Endodermal cell (in vitro differentiated cells): ENCODE data around the gene SLC11A1. TPM values are rescaled to one million over a fixed set of nuclear protein-coding genes. Genes with fewer than 3 reads are reported as not detected.

ENCODE experiments used
- DNase-seq: peaks from one replicate; pipeline ENCODE4 v3.0.0-alpha.2; 2017
- H3K27ac ChIP-seq: 2 replicates; pipeline ENCODE4 v1.5.1; 2013; ENCODE audit warnings: mild to moderate bottlenecking, low read depth, low read length, moderate library complexity
- H3K27me3 ChIP-seq: 2 replicates; pipeline ENCODE4 v1.6.1; 2013; ENCODE audit warnings: mild to moderate bottlenecking, low read length, moderate library complexity; ENCODE audit not compliant: insufficient read depth, control insufficient read depth, poor library complexity, severe bottlenecking
- H3K36me3 ChIP-seq: 2 replicates; pipeline ENCODE4 v1.7.0; 2013; ENCODE audit warnings: mild to moderate bottlenecking, low read length, moderate library complexity; ENCODE audit not compliant: control insufficient read depth, insufficient read depth
- H3K4me1 ChIP-seq: one replicate; pipeline ENCODE4 v1.7.0; 2013; ENCODE audit warnings: low read length; ENCODE audit not compliant: control insufficient read depth, insufficient read depth
- H3K4me3 ChIP-seq: 2 replicates; pipeline ENCODE4 v1.5.1; 2013; ENCODE audit warnings: mild to moderate bottlenecking, low read length, moderate library complexity
- H3K9ac ChIP-seq: 2 replicates; pipeline ENCODE4 v1.6.1; 2013; ENCODE audit warnings: mild to moderate bottlenecking, low read length, moderate library complexity; ENCODE audit not compliant: poor library complexity, severe bottlenecking; ENCODE audit errors: extremely low read depth
- H3K9me3 ChIP-seq: 2 replicates; pipeline ENCODE4 v1.6.1; 2013; ENCODE audit warnings: mild to moderate bottlenecking, low read length, moderate library complexity; ENCODE audit not compliant: control insufficient read depth
- H3K27ac Mint-ChIP-seq: 2 replicates; pipeline ENCODE4 v1.8.0; 2020; ENCODE audit warnings: mixed read lengths
- H3K27me3 Mint-ChIP-seq: 2 replicates; pipeline ENCODE4 v1.8.0; 2021; ENCODE audit warnings: mild to moderate bottlenecking, mixed read lengths; ENCODE audit not compliant: insufficient read depth
- H3K36me3 Mint-ChIP-seq: 2 replicates; pipeline ENCODE4 v1.8.0; 2020; ENCODE audit warnings: low read depth, mixed read lengths
- H3K4me1 Mint-ChIP-seq: 2 replicates; pipeline ENCODE4 v1.8.0; 2020; ENCODE audit warnings: mixed read lengths
- H3K4me3 Mint-ChIP-seq: 2 replicates; pipeline ENCODE4 v1.8.0; 2020; ENCODE audit warnings: mild to moderate bottlenecking, moderate library complexity, mixed read lengths
- H3K9me3 Mint-ChIP-seq: 2 replicates; pipeline ENCODE4 v1.8.0; 2020; ENCODE audit warnings: mild to moderate bottlenecking, mixed read lengths
- WGBS, 2 experiments: methylation state at CpG; one replicate each; pipeline versions ENCODE4 v1.1.5 to v1.1.7; 2013; ENCODE audit warnings: missing lambda C conversion rate in 2 of 2, mixed read lengths in 1 of 2; ENCODE audit not compliant: insufficient coverage in 1 of 2, insufficient read length in 1 of 2; 5-methylcytosine and 5-hydroxymethylcytosine counted together
- total RNA-seq, 2 donors: library from RNA; stranded (reverse); fragmentation: NEBNext Ultra II Directional in 1 of 2; extraction: Animal tissue kit (Norgen Biotek cat#: 25700) in 1 of 2; gene quantifications; 2 replicates in 1 of 2; 3 replicates in 1 of 2; pipeline ENCODE4 v1.2.1, GENCODE V29; 2021
- TF ChIP-seq, protein P1 (sequence below): fragments of 200-600 bp; sonication (generic); conservative IDR thresholded peaks from 2 replicates; pipeline ENCODE4 v1.5.0; 2021; ENCODE audit warnings: antibody characterized with exemption, mild to moderate bottlenecking

The SLC11A1 gene
- total RNA-seq, 2 donors from 2014 or later, result 0.09 TPM; not detected in 1

DNA sequence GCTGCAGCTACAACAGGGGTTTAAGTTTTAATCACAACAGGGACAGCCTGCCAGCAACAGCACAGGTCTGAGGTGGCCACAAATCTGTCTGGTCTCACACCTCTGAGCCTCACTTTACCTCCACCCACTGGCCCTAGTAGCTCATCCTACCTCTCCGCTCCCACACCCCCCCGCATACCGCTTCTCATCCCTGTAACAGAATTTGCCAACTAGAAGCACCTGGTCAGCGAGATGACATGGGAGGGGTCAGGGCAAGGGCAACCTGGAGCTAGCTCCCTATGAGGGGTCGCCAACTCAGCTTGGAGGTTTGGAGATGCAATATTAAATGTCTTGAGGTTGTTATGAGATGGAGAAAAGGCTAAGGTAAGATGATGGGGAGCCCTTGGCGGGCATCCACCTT, 17.9 kb upstream of the SLC11A1 start:
- Histone ChIP-seq H3K27ac (no peak overlapping the region), H3K36me3 (no peaks in the 10 kb centered on the region), H3K9ac (no peak overlapping the region), H3K27me3 (no peaks in the 10 kb centered on the region), H3K4me1 (peaks cover 3% of the 10 kb centered on the region), H3K4me3 (no peak overlapping the region), H3K9me3 (no peaks in the 10 kb centered on the region)
- Mint-ChIP-seq H3K9me3 (no peaks in the 10 kb centered on the region), H3K4me3 (no peak overlapping the region), H3K27me3 (peaks cover 6% of the 10 kb centered on the region), H3K4me1 (peaks cover 8% of the 10 kb centered on the region), H3K36me3 (no peaks in the 10 kb centered on the region), H3K27ac (no peak overlapping the region)
- TF ChIP-seq, protein P1, sequence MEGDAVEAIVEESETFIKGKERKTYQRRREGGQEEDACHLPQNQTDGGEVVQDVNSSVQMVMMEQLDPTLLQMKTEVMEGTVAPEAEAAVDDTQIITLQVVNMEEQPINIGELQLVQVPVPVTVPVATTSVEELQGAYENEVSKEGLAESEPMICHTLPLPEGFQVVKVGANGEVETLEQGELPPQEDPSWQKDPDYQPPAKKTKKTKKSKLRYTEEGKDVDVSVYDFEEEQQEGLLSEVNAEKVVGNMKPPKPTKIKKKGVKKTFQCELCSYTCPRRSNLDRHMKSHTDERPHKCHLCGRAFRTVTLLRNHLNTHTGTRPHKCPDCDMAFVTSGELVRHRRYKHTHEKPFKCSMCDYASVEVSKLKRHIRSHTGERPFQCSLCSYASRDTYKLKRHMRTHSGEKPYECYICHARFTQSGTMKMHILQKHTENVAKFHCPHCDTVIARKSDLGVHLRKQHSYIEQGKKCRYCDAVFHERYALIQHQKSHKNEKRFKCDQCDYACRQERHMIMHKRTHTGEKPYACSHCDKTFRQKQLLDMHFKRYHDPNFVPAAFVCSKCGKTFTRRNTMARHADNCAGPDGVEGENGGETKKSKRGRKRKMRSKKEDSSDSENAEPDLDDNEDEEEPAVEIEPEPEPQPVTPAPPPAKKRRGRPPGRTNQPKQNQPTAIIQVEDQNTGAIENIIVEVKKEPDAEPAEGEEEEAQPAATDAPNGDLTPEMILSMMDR, result no peak
- 89 to 90% methylated on average over 2 to 6 of the region's 6 CpGs for WGBS, 2 experiments
- DNase-seq, result no peak

DNA sequence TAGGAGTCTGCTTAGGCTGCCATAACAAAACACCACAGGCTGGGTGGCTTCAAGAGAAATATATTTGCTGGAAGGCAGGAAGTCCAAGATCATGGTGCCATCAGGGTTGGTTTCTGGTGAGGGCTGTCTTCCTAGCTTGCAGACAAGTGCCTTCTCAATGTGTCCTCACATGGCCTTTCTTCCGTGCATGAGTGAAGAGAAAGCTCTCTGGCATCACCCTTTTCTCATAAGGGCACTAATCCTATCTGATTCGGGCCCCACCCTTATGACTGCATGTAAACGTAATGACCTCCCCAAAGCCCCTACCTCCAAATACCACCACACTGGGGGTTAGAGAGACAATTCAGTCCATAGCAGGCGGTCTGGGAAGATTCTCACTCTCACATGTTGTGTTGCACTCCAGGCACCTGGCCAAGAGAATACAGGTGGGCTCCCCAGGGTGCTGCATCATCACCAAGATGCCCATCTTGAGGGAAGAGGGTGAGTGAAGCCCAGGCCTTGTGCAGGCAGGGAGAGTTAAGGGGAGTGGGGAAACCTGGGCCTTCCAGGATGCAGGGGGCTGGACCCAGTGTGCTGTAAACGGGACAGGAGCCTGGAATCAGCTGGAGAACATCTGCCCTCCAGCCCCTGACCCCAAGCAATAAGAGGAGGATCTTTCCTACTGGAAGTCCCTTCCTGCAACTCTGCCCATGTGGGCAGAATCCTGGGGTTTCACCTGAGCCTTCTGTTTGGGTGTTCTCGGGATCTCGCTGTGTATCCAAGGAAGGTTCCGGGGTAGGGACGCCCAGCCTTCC, 15.3 kb upstream of the SLC11A1 start:
- peak overlapping the region; percentile 66 for H3K27ac Mint-ChIP-seq
- DNase-seq, result no peak

DNA sequence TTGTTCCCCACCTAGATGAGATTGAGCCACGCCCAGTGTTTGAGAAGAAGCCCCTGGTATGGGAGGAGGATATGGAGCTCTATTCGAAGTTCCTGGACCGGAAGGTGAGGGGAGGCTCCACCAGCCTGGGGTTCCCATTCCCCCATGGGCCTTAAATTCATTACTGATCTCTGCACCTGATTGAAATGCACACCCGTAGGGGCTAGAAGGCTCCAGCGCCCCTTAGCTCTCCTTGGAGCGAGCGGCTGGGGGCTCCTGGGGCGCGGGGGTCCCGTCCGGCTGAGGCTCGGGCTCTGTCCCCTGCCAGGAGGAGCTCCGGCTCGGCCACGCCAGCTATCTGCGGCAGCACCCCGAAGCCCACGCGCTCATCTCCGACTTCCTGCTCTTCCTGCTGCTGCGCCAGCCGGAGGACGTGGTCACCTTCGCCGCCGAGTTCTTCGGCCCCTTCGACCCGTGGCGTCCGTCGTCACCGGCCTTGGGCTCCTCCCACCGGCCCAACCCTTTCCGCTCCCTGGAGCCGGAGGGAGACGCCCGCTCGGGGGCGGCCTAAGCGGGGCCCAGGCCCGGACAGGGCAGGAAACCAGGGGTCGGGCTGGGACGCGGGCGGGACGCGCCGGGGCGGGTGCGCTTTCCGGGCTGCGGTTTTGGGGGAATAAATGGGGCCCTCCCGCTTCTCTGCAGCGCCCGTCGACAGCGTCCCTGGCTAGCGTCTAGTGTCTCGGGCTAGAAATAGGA, 14.5 kb upstream of the SLC11A1 start:
- peak overlapping the region; percentile 78 for H3K4me3 ChIP-seq
- H3K27ac ChIP-seq, result no peak overlapping the region
- Mint-ChIP-seq H3K27ac (peak overlapping the region; percentile 70), H3K9me3 (no peaks in the 10 kb centered on the region), H3K4me3 (peak overlapping the region; percentile 69), H3K27me3 (peaks cover 11% of the 10 kb centered on the region), H3K4me1 (no peaks in the 10 kb centered on the region), H3K36me3 (no peaks in the 10 kb centered on the region)
- DNase-seq, result peak; percentile 94
- H3K36me3 ChIP-seq, result no peaks in the 10 kb centered on the region
- H3K9ac ChIP-seq, result peak overlapping the region; percentile 41
- H3K9me3 ChIP-seq, result no peaks in the 10 kb centered on the region
- H3K27me3 ChIP-seq, result no peaks in the 10 kb centered on the region
- 14 to 15% methylated on average over 15 to 60 of the region's 60 CpGs for WGBS, 2 experiments
- TF ChIP-seq, protein P1, result no peak
- H3K4me1 ChIP-seq, result no peaks in the 10 kb centered on the region

More for the DNA sequence above, 15.3 kb upstream of the SLC11A1 start:
- H3K36me3 Mint-ChIP-seq, result no peaks in the 10 kb centered on the region
- H3K9me3 Mint-ChIP-seq, result no peaks in the 10 kb centered on the region
- Histone ChIP-seq H3K36me3 (no peaks in the 10 kb centered on the region), H3K4me1 (no peaks in the 10 kb centered on the region), H3K27ac (no peak overlapping the region), H3K4me3 (peak overlapping the region; percentile 78), H3K9me3 (no peaks in the 10 kb centered on the region), H3K9ac (peak overlapping the region; percentile 41), H3K27me3 (no peaks in the 10 kb centered on the region)
- WGBS, 2 experiments, result 87 to 93% methylated on average over 4 to 9 of the region's 9 CpGs
- TF ChIP-seq, protein P1, result no peak
- H3K4me3 Mint-ChIP-seq, result peak overlapping the region; percentile 69
- H3K4me1 Mint-ChIP-seq, result no peaks in the 10 kb centered on the region
- peaks cover 11% of the 10 kb centered on the region for H3K27me3 Mint-ChIP-seq
